GM18873 (cell line): ENCODE data around the gene MDN1.
"Not testable (repeated sequence)": the region's sequence is repeated elsewhere in the genome, so short reads cannot be mapped to it uniquely, and the experiment has no call there.

Experiments used
- ATAC-seq: cut with Tn5 transposase; IDR thresholded peaks from one replicate; pipeline ENCODE4 v1.9.1; 2021; ENCODE audit warnings: mild to moderate bottlenecking, moderate library complexity, moderate number of reproducible peaks; ENCODE audit not compliant: unreplicated experiment, low FRiP score

The MDN1 gene

GRCh38 chr6:89817481-89817880 is 2.1 kb downstream of the MDN1 start:
- ATAC-seq = no peak

GRCh38 chr6:89813422-89813821 is 6.2 kb downstream of the MDN1 start:
- ATAC-seq = not testable (repeated sequence)

- ATAC-seq = no peak
Measured at GRCh38 chr6:89807581-89807980, 12.0 kb downstream of the MDN1 start.

GRCh38 chr6:89805814-89806371 is 13.7 kb downstream of the MDN1 start:
- ATAC-seq = no peak

- no peak for ATAC-seq
Measured at GRCh38 chr6:89803271-89803670, 16.3 kb downstream of the MDN1 start.

- ATAC-seq = no peak
Measured at GRCh38 chr6:89799756-89800155, 19.8 kb downstream of the MDN1 start.

GRCh38 chr6:89799096-89799495 is 20.5 kb downstream of the MDN1 start:
- no peak for ATAC-seq

- ATAC-seq = no peak
Measured at GRCh38 chr6:89797317-89797716, 22.3 kb downstream of the MDN1 start.

- no peak for ATAC-seq
Measured at GRCh38 chr6:89794324-89794723, 25.3 kb downstream of the MDN1 start.

- ATAC-seq = no peak
Measured at GRCh38 chr6:89793586-89793985, 26.0 kb downstream of the MDN1 start.

- no peak for ATAC-seq
Measured at GRCh38 chr6:89792881-89793280, 26.7 kb downstream of the MDN1 start.

GRCh38 chr6:89790403-89790802 is 29.2 kb downstream of the MDN1 start:
- no peak for ATAC-seq

GRCh38 chr6:89789980-89790379 is 29.6 kb downstream of the MDN1 start:
- no peak for ATAC-seq

GRCh38 chr6:89787660-89788328 is 31.8 kb downstream of the MDN1 start:
- ATAC-seq = no peak

GRCh38 chr6:89786970-89787369 is 32.6 kb downstream of the MDN1 start:
- no peak for ATAC-seq

- no peak for ATAC-seq
Measured at GRCh38 chr6:89784838-89785237, 34.8 kb downstream of the MDN1 start.

GRCh38 chr6:89783293-89783692 is 36.3 kb downstream of the MDN1 start:
- not testable (repeated sequence) for ATAC-seq

- ATAC-seq = no peak
Measured at GRCh38 chr6:89782222-89782621, 37.4 kb downstream of the MDN1 start.

- ATAC-seq = no peak
Measured at GRCh38 chr6:89781070-89782034, 38.2 kb downstream of the MDN1 start.

GRCh38 chr6:89777455-89777854 is 42.1 kb downstream of the MDN1 start:
- no peak for ATAC-seq

- ATAC-seq = no peak
Measured at GRCh38 chr6:89776583-89777233, 42.9 kb downstream of the MDN1 start.
